GM12878 (cell line): Measurements from ENCODE around the gene EFHC1. TPM values are rescaled to one million over a fixed set of nuclear protein-coding genes. Genes with fewer than 3 reads are reported as not detected.

Source experiments
- ASH2L ChIP-seq: fragments of 300-600, 200-600 bp; sonication (generic); IDR thresholded peaks from 2 replicates; pipeline ENCODE4 v1.6.1; 2017; ENCODE audit warnings: low read depth, mild to moderate bottlenecking, borderline replicate concordance
- BACH1 ChIP-seq: fragments of 450-650 bp; IDR thresholded peaks from 2 replicates; pipeline ENCODE4 v1.6.1; 2017; ENCODE audit warnings: mild to moderate bottlenecking, borderline replicate concordance
- BHLHE40 ChIP-seq, 2 experiments: fragments of 450-650 bp in 1 of 2; IDR thresholded peaks; 2 replicates each; pipeline ENCODE4 v1.6.1; 2011 to 2017; ENCODE audit warnings: low read depth in 2 of 2, borderline replicate concordance in 1 of 2, improper control_type of control experiment in 1 of 2, low read length in 1 of 2, mild to moderate bottlenecking in 1 of 2
- CHD1 ChIP-seq: IDR thresholded peaks from 2 replicates; pipeline ENCODE4 v1.6.1; 2012; ENCODE audit warnings: low read depth, low read length, improper control_type of control experiment
- EGR1 ChIP-seq, 2 experiments: IDR thresholded peaks; 1 replicate in 1 of 2; 2 replicates in 1 of 2; pipeline ENCODE4 v1.6.1; 2011 to 2012; ENCODE audit warnings: low read depth in 2 of 2, low read length in 2 of 2, borderline replicate concordance in 1 of 2, mild to moderate bottlenecking in 1 of 2, moderate library complexity in 1 of 2
- HDGF ChIP-seq: fragments of 450-650 bp; IDR thresholded peaks from 2 replicates; pipeline ENCODE4 v1.6.1; 2016; ENCODE audit warnings: antibody characterized with exemption
- KDM1A ChIP-seq: fragments of 200-600 bp; sonication (generic); IDR thresholded peaks from 2 replicates; pipeline ENCODE4 v1.6.1; 2016; ENCODE audit warnings: borderline replicate concordance
- NFYB ChIP-seq: IDR thresholded peaks from 2 replicates; pipeline ENCODE4 v1.6.1; 2011; ENCODE audit warnings: low read depth, mild to moderate bottlenecking, low read length, improper control_type of control experiment, moderate library complexity; ENCODE audit not compliant: insufficient read depth
- NR2C2 ChIP-seq: IDR thresholded peaks from 2 replicates; pipeline ENCODE4 v1.6.1; 2011; ENCODE audit warnings: borderline replicate concordance, low read depth; ENCODE audit not compliant: control insufficient read depth, insufficient read length
- RFX5 ChIP-seq: IDR thresholded peaks from 2 replicates; pipeline ENCODE4 v1.6.1; 2011; ENCODE audit warnings: low read depth, low read length, improper control_type of control experiment
- SPI1 ChIP-seq: IDR thresholded peaks from 2 replicates; pipeline ENCODE4 v1.6.1; 2011; ENCODE audit warnings: low read depth, mild to moderate bottlenecking, low read length, moderate library complexity, borderline replicate concordance; ENCODE audit not compliant: insufficient read depth
- SREBF2 ChIP-seq: IDR thresholded peaks from 2 replicates; pipeline ENCODE4 v1.6.1; 2012; ENCODE audit warnings: mild to moderate bottlenecking, low read length
- STAT1 ChIP-seq: fragments of 450-650 bp; conservative IDR thresholded peaks from 2 replicates; pipeline ENCODE4 v1.6.1; 2014; ENCODE audit warnings: antibody characterized with exemption, mild to moderate bottlenecking
- TCF12 ChIP-seq: IDR thresholded peaks from 2 replicates; pipeline ENCODE4 v1.6.1; 2011; ENCODE audit warnings: low read depth, mild to moderate bottlenecking, low read length
- YY1 ChIP-seq: IDR thresholded peaks from 2 replicates; pipeline ENCODE4 v1.6.1; 2011; ENCODE audit warnings: low read depth, mild to moderate bottlenecking, low read length
- ZNF217 ChIP-seq: fragments of 450-650 bp; IDR thresholded peaks from 2 replicates; pipeline ENCODE4 v1.6.1; 2017; ENCODE audit warnings: antibody characterized with exemption, mild to moderate bottlenecking
- ZNF384 ChIP-seq: IDR thresholded peaks from 2 replicates; pipeline ENCODE4 v1.6.1; 2012; ENCODE audit warnings: low read depth, mild to moderate bottlenecking, low read length, improper control_type of control experiment, borderline replicate concordance
- polyA plus RNA-seq, 11 experiments: library from polyadenylated mRNA; depleted of rRNA in 4 of 11; unstranded in 6 of 11; stranded (reverse) in 5 of 11; fragments of >200 nt; fragmentation: Nextera tagmentation in 4 of 11; fragmentation: Illumina TruSeq in 1 of 11; extraction: Ambion mirVana in 4 of 11; extraction: Trizol in 1 of 11; gene quantifications; 1 replicate in 1 of 11; 2 replicates in 10 of 11; pipeline versions ENCODE4 v1.2.1 to v1.2.3, GENCODE V29; 2011 to 2016; ENCODE audit warnings: inconsistent platforms in 2 of 11, missing spikeins in 2 of 11, low read depth in 1 of 11
- total RNA-seq, 4 experiments: library from RNA; depleted of rRNA in 3 of 4; stranded (reverse); fragments of >200 nt in 3 of 4; fragmentation: Illumina TruSeq in 1 of 4; extraction: Trizol in 1 of 4; gene quantifications; 2 replicates each; pipeline versions ENCODE4 v1.2.1 to v1.2.3, GENCODE V29; 2013 to 2021
- TF ChIP-seq, protein P1 (sequence below): IDR thresholded peaks from 2 replicates; pipeline ENCODE4 v1.6.1; 2012; ENCODE audit warnings: improper control_type of control experiment, low read depth, low read length; ENCODE audit not compliant: insufficient replicate concordance
- TF ChIP-seq, protein P2 (sequence below): IDR thresholded peaks from 2 replicates; pipeline ENCODE4 v1.6.1; 2012; ENCODE audit warnings: low read depth, low read length, improper control_type of control experiment
- TF ChIP-seq, protein P3 (sequence below): IDR thresholded peaks from 2 replicates; pipeline ENCODE4 v1.6.1; 2012; ENCODE audit warnings: mild to moderate bottlenecking, low read depth, low read length
- TF ChIP-seq, protein P4 (sequence below): IDR thresholded peaks from 2 replicates; pipeline ENCODE4 v1.6.1; 2011; ENCODE audit warnings: borderline replicate concordance, low read depth, mild to moderate bottlenecking, moderate library complexity, mixed read lengths, low read length; ENCODE audit not compliant: insufficient read depth; ENCODE audit errors: extremely low read length

EFHC1 gene
- total and polyA plus RNA-seq, 10 of the 15 experiments (the other 5 are each of a cell fraction or from before 2014, with no cell fraction given): 5.5 to 14.5 (median 8.8) TPM

DNA sequence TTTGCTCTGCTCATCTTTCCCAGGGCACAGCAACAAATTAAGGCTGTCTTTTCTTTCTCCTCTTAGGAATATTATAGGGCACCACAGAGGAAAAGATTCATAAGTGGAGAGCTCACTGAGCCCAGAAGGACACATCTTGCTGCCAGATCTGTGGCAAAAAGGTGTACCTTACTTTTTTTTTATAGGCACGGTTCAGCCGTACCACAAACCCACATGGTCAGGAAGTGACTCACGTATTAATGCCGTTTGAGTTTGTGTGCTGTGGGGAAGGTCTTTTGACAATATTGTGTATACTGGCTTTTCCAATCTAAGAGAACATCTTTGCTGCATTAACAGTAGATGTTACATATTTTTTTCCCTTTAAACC is 29.8 kb upstream of the EFHC1 start (continued):
- TF ChIP-seq ASH2L: 0 out of 2 replicates have a peak, but pooled peaks have one; percentile 44
- TF ChIP-seq, protein P1, sequence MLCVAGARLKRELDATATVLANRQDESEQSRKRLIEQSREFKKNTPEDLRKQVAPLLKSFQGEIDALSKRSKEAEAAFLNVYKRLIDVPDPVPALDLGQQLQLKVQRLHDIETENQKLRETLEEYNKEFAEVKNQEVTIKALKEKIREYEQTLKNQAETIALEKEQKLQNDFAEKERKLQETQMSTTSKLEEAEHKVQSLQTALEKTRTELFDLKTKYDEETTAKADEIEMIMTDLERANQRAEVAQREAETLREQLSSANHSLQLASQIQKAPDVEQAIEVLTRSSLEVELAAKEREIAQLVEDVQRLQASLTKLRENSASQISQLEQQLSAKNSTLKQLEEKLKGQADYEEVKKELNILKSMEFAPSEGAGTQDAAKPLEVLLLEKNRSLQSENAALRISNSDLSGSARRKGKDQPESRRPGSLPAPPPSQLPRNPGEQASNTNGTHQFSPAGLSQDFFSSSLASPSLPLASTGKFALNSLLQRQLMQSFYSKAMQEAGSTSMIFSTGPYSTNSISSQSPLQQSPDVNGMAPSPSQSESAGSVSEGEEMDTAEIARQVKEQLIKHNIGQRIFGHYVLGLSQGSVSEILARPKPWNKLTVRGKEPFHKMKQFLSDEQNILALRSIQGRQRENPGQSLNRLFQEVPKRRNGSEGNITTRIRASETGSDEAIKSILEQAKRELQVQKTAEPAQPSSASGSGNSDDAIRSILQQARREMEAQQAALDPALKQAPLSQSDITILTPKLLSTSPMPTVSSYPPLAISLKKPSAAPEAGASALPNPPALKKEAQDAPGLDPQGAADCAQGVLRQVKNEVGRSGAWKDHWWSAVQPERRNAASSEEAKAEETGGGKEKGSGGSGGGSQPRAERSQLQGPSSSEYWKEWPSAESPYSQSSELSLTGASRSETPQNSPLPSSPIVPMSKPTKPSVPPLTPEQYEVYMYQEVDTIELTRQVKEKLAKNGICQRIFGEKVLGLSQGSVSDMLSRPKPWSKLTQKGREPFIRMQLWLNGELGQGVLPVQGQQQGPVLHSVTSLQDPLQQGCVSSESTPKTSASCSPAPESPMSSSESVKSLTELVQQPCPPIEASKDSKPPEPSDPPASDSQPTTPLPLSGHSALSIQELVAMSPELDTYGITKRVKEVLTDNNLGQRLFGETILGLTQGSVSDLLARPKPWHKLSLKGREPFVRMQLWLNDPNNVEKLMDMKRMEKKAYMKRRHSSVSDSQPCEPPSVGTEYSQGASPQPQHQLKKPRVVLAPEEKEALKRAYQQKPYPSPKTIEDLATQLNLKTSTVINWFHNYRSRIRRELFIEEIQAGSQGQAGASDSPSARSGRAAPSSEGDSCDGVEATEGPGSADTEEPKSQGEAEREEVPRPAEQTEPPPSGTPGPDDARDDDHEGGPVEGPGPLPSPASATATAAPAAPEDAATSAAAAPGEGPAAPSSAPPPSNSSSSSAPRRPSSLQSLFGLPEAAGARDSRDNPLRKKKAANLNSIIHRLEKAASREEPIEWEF: no peak
- no peak for TF ChIP-seq STAT1
- TF ChIP-seq TCF12: no peak
- TF ChIP-seq HDGF: no peak
- no peak for TF ChIP-seq SREBF2
- TF ChIP-seq YY1: no peak
- TF ChIP-seq, protein P2, sequence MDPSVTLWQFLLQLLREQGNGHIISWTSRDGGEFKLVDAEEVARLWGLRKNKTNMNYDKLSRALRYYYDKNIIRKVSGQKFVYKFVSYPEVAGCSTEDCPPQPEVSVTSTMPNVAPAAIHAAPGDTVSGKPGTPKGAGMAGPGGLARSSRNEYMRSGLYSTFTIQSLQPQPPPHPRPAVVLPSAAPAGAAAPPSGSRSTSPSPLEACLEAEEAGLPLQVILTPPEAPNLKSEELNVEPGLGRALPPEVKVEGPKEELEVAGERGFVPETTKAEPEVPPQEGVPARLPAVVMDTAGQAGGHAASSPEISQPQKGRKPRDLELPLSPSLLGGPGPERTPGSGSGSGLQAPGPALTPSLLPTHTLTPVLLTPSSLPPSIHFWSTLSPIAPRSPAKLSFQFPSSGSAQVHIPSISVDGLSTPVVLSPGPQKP: no peak
- TF ChIP-seq BHLHE40 (IDR thresholded peaks at IDR 0.05; ENCODE audit: borderline replicate concordance in 1 of 2, low read depth in 2 of 2, low read length in 1 of 2): peak; percentile 86 to 90
- no peak for TF ChIP-seq NFYB
- no peak for TF ChIP-seq EGR1 (IDR thresholded peaks at IDR 0.05; ENCODE audit: borderline replicate concordance in 1 of 2, low read depth in 2 of 2, low read length in 2 of 2)
- no peak for TF ChIP-seq NR2C2
- TF ChIP-seq ZNF217: no peak
- TF ChIP-seq RFX5: no peak
- no peak for TF ChIP-seq CHD1
- TF ChIP-seq, protein P3, sequence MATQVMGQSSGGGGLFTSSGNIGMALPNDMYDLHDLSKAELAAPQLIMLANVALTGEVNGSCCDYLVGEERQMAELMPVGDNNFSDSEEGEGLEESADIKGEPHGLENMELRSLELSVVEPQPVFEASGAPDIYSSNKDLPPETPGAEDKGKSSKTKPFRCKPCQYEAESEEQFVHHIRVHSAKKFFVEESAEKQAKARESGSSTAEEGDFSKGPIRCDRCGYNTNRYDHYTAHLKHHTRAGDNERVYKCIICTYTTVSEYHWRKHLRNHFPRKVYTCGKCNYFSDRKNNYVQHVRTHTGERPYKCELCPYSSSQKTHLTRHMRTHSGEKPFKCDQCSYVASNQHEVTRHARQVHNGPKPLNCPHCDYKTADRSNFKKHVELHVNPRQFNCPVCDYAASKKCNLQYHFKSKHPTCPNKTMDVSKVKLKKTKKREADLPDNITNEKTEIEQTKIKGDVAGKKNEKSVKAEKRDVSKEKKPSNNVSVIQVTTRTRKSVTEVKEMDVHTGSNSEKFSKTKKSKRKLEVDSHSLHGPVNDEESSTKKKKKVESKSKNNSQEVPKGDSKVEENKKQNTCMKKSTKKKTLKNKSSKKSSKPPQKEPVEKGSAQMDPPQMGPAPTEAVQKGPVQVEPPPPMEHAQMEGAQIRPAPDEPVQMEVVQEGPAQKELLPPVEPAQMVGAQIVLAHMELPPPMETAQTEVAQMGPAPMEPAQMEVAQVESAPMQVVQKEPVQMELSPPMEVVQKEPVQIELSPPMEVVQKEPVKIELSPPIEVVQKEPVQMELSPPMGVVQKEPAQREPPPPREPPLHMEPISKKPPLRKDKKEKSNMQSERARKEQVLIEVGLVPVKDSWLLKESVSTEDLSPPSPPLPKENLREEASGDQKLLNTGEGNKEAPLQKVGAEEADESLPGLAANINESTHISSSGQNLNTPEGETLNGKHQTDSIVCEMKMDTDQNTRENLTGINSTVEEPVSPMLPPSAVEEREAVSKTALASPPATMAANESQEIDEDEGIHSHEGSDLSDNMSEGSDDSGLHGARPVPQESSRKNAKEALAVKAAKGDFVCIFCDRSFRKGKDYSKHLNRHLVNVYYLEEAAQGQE: no peak
- peak; percentile 92 for TF ChIP-seq ZNF384
- TF ChIP-seq, protein P4, sequence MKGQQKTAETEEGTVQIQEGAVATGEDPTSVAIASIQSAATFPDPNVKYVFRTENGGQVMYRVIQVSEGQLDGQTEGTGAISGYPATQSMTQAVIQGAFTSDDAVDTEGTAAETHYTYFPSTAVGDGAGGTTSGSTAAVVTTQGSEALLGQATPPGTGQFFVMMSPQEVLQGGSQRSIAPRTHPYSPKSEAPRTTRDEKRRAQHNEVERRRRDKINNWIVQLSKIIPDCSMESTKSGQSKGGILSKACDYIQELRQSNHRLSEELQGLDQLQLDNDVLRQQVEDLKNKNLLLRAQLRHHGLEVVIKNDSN: no peak
- TF ChIP-seq SPI1: no peak
- TF ChIP-seq KDM1A: no peak
- TF ChIP-seq BACH1: no peak
